Psoas muscle (tissue), 8 donors: Measurements from ENCODE around the gene PRKRIP1. TPM values are rescaled to one million over a fixed set of nuclear protein-coding genes. Genes with fewer than 3 reads are reported as not detected.
"Not testable (repeated sequence)": the region's sequence is repeated elsewhere in the genome, so short reads cannot be mapped to it uniquely, and the experiment has no call there.

Experiments used
- ATAC-seq, 4 donors: fragments of 200-7000 bp; cut with Tn5 transposase; one replicate each; pipeline ENCODE4 v1.9.1; 2020; ENCODE audit warnings: moderate library complexity in 3 of 4, mild to moderate bottlenecking in 2 of 4
- DNase-seq, 2 donors: peaks; one replicate each; pipeline ENCODE4 v3.0.0-alpha.2; 2020
- H3K27ac ChIP-seq: fragments of 200-600 bp; one replicate; pipeline ENCODE4 v1.8.0; 2022
- H3K27me3 ChIP-seq, 3 donors: fragments of 200-600 bp in 1 of 3; one replicate each; pipeline versions ENCODE4 v1.6.1 to v1.8.0; 2013 to 2022; ENCODE audit warnings: low read length in 2 of 3, mild to moderate bottlenecking in 2 of 3, moderate library complexity in 1 of 3; ENCODE audit not compliant: insufficient read depth in 3 of 3
- H3K36me3 ChIP-seq, 2 donors: fragments of 200-600 bp in 1 of 2; one replicate each; pipeline versions ENCODE4 v1.6.1 to v1.8.0; 2013 to 2022; ENCODE audit warnings: low read depth in 1 of 2, mild to moderate bottlenecking in 1 of 2, moderate library complexity in 1 of 2; ENCODE audit not compliant: insufficient read depth in 1 of 2
- H3K4me1 ChIP-seq: fragments of 200-600 bp; one replicate; pipeline ENCODE4 v1.8.0; 2022
- H3K4me3 ChIP-seq: fragments of 200-600 bp; one replicate; pipeline ENCODE4 v1.8.0; 2022; ENCODE audit warnings: mild to moderate bottlenecking
- H3K9me3 ChIP-seq: fragments of 200-600 bp; one replicate; pipeline ENCODE4 v1.8.0; 2022
- CTCF ChIP-seq: fragments of 200-600 bp; IDR thresholded peaks from one replicate; pipeline ENCODE4 v1.8.0; 2022; ENCODE audit warnings: antibody characterized with exemption
- WGBS, 3 donors: extraction: QIAGEN DNeasy Blood & Tissue Kit; methylation state at CpG; one replicate each; pipeline versions ENCODE4 v1.1.6 to v1.1.7; 2013; 5-methylcytosine and 5-hydroxymethylcytosine counted together
- intact Hi-C, 2 donors: fragments of 100-400 bp; cut with DNase I; formaldehyde crosslinking; loops; one replicate each; pipeline versions ENCODE4 v1.11.0 to v1.14.2; 2022
- polyA plus RNA-seq, 3 donors: library from polyadenylated mRNA; stranded (reverse); fragments of 200-250 nt; gene quantifications; one replicate each; pipeline ENCODE4 v1.2.3, GENCODE V29; 2013
- total RNA-seq, 4 donors: library from RNA; stranded (reverse); fragmentation: NEBNext Ultra II Directional in 2 of 4; extraction: Animal tissue kit (Norgen Biotek cat#: 25700) in 2 of 4; gene quantifications; one replicate each; pipeline versions ENCODE4 v1.2.1 to v1.2.4, GENCODE V29; 2021 to 2023
- donor health status: healthy with polysubstance abuse.
- donor health status: DM: no; HTN: no; CAD: no; lungs with moderate emphysema.
- donor health status: Bipolar disorder and iron deficiency.
- donor health status: healthy.
- donor health status: DM: yes; HTN: yes; CAD: no.
- donor health status: DM: no; HTN: no; CAD: no.
- donor health status: DM: no; HTN: no; CAD: no.
- donor health status: DM: yes; HTN: yes; CAD: no.

Gene PRKRIP1
- total and polyA plus RNA-seq, 7 donors, result 9.7 to 20.4 (median 15.8) TPM

- no peak for TF ChIP-seq CTCF
- Histone ChIP-seq H3K27ac (no peak overlapping the region), H3K9me3 (no peaks in the 10 kb centered on the region), H3K4me1 (peaks cover 5% of the 10 kb centered on the region), H3K27me3 (no peaks in the 10 kb centered on the region), H3K36me3 (peaks cover 3 to 35% of the 10 kb centered on the region in 2 donors), H3K4me3 (no peak overlapping the region)
- 63% methylated on average over 12 of the region's 12 CpGs for WGBS, 3 donors
- ATAC-seq, result no peak
- DNase-seq, result no peak
- intact Hi-C loops, result loop anchor here in 1 of 2 donors (5.0 kb wide), 1 partner anchor 42 kb away; no protein-coding TSS in a partner anchor
Observed at GRCh38 chr7:102454468-102454867, 58.3 kb downstream of the PRKRIP1 start.

GRCh38 chr7:102454932-102455331, 58.8 kb downstream of the PRKRIP1 start:
- ATAC-seq, DNase-seq, H3K4me1 ChIP-seq, H3K27me3 ChIP-seq, H3K27ac ChIP-seq, H3K9me3 ChIP-seq, H3K4me3 ChIP-seq: not testable (repeated sequence)
- intact Hi-C loops, result loop anchor here in 1 of 2 donors (5.0 kb wide), 1 partner anchor 43 kb away; no protein-coding TSS in a partner anchor
- peaks cover 3 to 37% of the 10 kb centered on the region in 2 donors for H3K36me3 ChIP-seq
- 88 to 92% (median 91%) methylated on average over 10 of the region's 10 CpGs for WGBS, 3 donors

GRCh38 chr7:102455596-102455995, 59.4 kb downstream of the PRKRIP1 start:
- peaks cover 3 to 37% of the 10 kb centered on the region in 2 donors for H3K36me3 ChIP-seq
- H3K27ac ChIP-seq, result no peak overlapping the region
- H3K27me3 ChIP-seq, result no peaks in the 10 kb centered on the region
- no peaks in the 10 kb centered on the region for H3K9me3 ChIP-seq
- intact Hi-C loops, result no loop called here
- H3K4me1 ChIP-seq, result peaks cover 5% of the 10 kb centered on the region
- 79 to 84% (median 82%) methylated on average over 11 of the region's 11 CpGs for WGBS, 3 donors
- no peak for TF ChIP-seq CTCF
- no peak overlapping the region for H3K4me3 ChIP-seq
- no peak for DNase-seq
- ATAC-seq, result no peak

GRCh38 chr7:102456327-102456726, 60.2 kb downstream of the PRKRIP1 start:
- TF ChIP-seq CTCF, result no peak
- 69 to 81% (median 77%) methylated on average over 10 of the region's 10 CpGs for WGBS, 3 donors
- no peak for DNase-seq
- Histone ChIP-seq H3K27me3 (no peaks in the 10 kb centered on the region), H3K9me3 (no peaks in the 10 kb centered on the region), H3K4me1 (peaks cover 5% of the 10 kb centered on the region), H3K27ac (no peak overlapping the region), H3K4me3 (no peak overlapping the region), H3K36me3 (peaks cover 3 to 37% of the 10 kb centered on the region in 2 donors)
- no peak for ATAC-seq
- intact Hi-C loops, result no loop called here

- 89 to 93% (median 91%) methylated on average over 40 of the region's 40 CpGs for whole genome bisulfite sequencing, 3 donors
- peaks cover 3 to 37% of the 10 kb centered on the region in 2 donors for H3K36me3 ChIP-seq
- no peak for DNase-seq
Observed at GRCh38 chr7:102457352-102457924, 61.3 kb downstream of the PRKRIP1 start.

More at GRCh38 chr7:102457352-102457924, 61.3 kb downstream of the PRKRIP1 start:
- ATAC-seq, result no peak
- Histone ChIP-seq H3K27me3 (no peaks in the 10 kb centered on the region), H3K9me3 (no peaks in the 10 kb centered on the region), H3K4me1 (peaks cover 5% of the 10 kb centered on the region), H3K27ac (no peak overlapping the region), H3K4me3 (no peak overlapping the region)
- intact Hi-C loops, result no loop called here
- TF ChIP-seq CTCF, result no peak
